ENCODE results near the gene MAGEA9B.
"Not testable (repeated sequence)": the region's sequence is repeated elsewhere in the genome, so short reads cannot be mapped to it uniquely, and the experiment has no call there.

MAGEA9B gene

DNA sequence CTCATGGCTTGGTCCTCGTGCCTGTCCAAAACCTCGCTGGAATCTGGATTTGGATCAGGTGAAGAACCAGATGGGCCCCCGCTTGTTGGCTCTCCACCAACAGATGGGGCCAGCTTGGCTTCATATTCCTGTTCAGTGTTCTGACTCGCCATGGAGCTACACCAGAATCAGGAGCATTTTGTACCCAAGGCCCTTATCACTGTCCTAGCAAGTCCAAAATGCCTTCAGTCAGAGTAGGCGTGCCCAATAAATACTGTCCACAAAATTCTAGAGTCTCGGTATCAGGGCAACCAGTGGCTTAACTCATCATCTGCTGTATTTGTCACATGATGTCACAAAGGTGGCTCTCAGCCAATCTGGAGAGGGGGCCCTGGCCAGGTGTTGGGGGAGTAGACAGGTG is 37.6 kb downstream of the MAGEA9B start, which contains the start of gene HSFX3:
Gene HSFX3 (minus strand): TSS at position 224 of the 400 bp plus-strand sequence. CDS start 72 bp downstream, at position 152.
- not testable (repeated sequence) for DNase-seq (ENCODE audit: low spot score)

- not testable (repeated sequence) for DNase-seq (ENCODE audit: low spot score)
Observed at GRCh38 chrX:149547782-149548181, 39.5 kb downstream of the MAGEA9B start.

DNA sequence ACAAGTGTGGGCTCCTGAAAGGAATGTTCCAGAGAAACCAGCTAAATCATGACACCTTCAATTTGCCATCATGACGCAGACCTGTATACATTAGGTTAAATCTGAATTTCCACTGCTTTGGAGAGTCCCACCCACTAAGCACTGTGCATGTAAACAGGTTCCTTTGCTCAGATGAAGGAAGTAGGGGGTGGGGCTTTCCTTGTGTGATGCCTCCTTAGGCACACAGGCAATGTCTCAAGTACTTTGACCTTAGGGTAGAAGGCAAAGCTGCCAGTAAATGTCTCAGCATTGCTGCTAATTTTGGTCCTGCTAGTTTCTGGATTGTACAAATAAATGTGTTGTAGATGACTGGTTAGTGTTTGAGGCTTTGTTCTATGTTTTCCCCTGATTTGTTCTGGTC is 40.3 kb downstream of the MAGEA9B start:
- DNase-seq (ENCODE audit: low spot score): not testable (repeated sequence)

DNA sequence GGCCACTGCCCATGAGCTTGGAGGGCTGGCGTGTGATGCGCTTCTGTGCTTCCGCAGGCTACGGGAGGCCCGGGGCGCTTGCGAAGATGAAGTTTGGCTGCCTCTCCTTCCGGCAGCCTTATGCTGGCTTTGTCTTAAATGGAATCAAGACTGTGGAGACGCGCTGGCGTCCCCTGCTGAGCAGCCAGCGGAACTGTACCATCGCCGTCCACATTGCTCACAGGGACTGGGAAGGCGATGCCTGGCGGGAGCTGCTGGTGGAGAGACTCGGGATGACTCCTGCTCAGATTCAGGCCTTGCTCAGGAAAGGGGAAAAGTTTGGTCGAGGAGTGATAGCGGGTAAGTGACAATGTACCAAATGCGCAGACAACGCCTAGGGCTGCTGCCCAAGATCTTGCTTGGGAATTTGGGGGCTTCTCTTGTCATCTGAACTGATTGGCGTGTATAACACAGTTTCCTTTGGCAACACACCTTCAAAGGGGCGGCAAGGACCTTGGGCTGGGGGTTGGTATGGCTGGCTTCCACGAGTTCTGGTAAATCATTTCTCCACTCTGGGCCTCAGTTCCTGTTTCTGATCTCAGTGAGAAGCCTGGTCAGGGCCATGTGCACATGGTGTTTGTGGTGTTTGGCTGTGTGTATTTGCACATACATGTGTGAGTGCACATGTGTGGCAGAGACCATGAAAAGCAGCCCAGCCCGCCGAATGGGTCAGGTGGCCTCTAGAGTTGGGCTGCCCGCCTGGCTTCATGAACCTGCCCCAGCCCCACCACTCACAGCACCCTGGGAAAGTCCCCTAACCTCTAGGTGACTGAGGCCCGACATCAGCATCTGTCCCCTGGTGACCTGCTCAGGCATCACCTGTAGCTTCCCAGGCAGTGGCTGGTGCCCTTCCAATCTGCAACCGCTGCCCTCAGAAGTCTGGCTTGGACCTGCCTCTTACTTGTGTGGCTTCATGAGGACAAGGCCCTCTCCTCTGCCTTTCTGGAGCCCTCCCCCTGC is 41.4 kb downstream of the MAGEA9B start:
- not testable (repeated sequence) for DNase-seq (ENCODE audit: low spot score)

GRCh38 chrX:149541521-149542047 is 45.7 kb downstream of the MAGEA9B start:
- no peak for DNase-seq (ENCODE audit: low spot score)
- no peak for TF ChIP-seq CTCF (IDR thresholded peaks at IDR 0.05; ENCODE audit: extremely low read depth, missing control alignments)

- TF ChIP-seq CTCF (IDR thresholded peaks at IDR 0.05; ENCODE audit: extremely low read depth, missing control alignments): no peak
- DNase-seq (ENCODE audit: low spot score): peak; percentile 55
Observed at GRCh38 chrX:149540621-149541520, 46.4 kb downstream of the MAGEA9B start, which contains the start of gene EOLA1. Gene EOLA1, plus strand, starts transcription at chrX:149541012. Its CDS starts 4,619 bp downstream, at chrX:149545631.

DNA sequence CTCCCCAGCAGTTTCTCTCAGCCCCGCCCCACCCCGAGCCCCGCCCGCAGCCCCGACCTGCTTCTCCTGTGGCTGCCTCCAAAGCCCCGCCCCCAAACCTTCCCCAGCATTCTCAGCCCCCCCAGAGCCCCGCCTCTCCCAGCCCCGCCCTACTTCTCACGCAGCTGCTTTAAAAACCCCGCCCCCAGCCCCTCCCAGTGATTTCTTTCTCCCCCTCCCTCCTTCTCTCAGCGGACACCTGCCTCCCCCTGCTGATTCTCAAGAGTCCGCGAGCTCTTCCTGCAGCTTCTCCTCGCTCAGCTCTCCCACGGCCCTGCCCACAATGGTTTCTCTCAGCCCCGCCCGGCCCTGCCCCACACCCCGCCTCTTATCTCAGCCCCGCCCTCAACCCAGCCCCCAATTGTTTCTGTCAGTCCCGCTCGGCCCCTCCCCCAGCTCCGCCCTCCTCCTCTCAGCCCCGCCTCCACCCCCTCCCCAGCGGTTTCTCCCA is 47.1 kb downstream of the MAGEA9B start:
- peak; percentile 84 for DNase-seq (ENCODE audit: low spot score)
- TF ChIP-seq CTCF (IDR thresholded peaks at IDR 0.05; ENCODE audit: extremely low read depth, missing control alignments): no peak

GRCh38 chrX:149539283-149540130 is 47.8 kb downstream of the MAGEA9B start:
- DNase-seq (ENCODE audit: low spot score): peak; percentile 70
- no peak for TF ChIP-seq CTCF (IDR thresholded peaks at IDR 0.05; ENCODE audit: extremely low read depth, missing control alignments)

- not testable (repeated sequence) for DNase-seq (ENCODE audit: low spot score)
Observed at GRCh38 chrX:149537474-149537873, 49.8 kb downstream of the MAGEA9B start.

GRCh38 chrX:149534926-149535602 is 52.2 kb downstream of the MAGEA9B start:
- not testable (repeated sequence) for DNase-seq (ENCODE audit: low spot score)

DNA sequence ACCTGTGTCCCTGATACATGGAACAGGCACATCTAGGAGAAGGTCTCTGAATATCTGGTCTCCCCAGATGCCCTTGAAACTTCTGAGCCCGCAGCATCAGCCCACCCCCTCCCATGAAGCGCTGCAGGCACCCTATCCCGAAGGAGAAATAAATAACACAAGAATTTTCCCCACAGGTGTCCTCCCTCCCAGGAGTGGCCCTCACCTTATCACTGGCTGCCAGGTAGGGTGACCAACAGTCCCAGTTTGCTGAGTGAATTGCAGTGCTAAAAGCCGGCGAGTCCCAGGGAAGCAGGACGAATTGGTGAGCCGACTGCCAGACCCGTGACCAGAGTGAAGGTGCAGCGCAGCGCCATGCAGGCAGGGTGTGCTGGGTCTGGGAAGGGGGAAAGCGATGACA is 53.3 kb downstream of the MAGEA9B start:
- DNase-seq (ENCODE audit: low spot score): not testable (repeated sequence)

GRCh38 chrX:149532868-149533267 is 54.4 kb downstream of the MAGEA9B start:
- not testable (repeated sequence) for DNase-seq (ENCODE audit: low spot score)

All from GM20000 (cell line).